DOHH2 (cell line): Measurements from ENCODE around the gene SNAP91.

Experiments
- H3F3A ChIP-seq: fragments of 200-600 bp; sonication (generic), shearing (Covaris generic); 2 replicates; pipeline ENCODE4 v1.6.0; 2016; ENCODE audit warnings: antibody characterized with exemption, mild to moderate bottlenecking; ENCODE audit not compliant: control insufficient read depth, insufficient read depth
- H3K27ac ChIP-seq: fragments of 200-600 bp; sonication (generic); 2 replicates; pipeline ENCODE4 v1.5.1; 2014; ENCODE audit warnings: low read depth, mild to moderate bottlenecking, low read length, moderate library complexity
- H3K27me3 ChIP-seq: fragments of 200-600 bp; sonication (generic); 2 replicates; pipeline ENCODE4 v1.6.1; 2014; ENCODE audit warnings: mild to moderate bottlenecking, low read length, mixed read lengths; ENCODE audit not compliant: control insufficient read depth
- H3K36me3 ChIP-seq: fragments of 200-600 bp; sonication (generic); 2 replicates; pipeline ENCODE4 v1.6.1; 2014; ENCODE audit warnings: mild to moderate bottlenecking, low read length, moderate library complexity, mixed read lengths; ENCODE audit not compliant: control insufficient read depth
- H3K4me1 ChIP-seq: fragments of 200-600 bp; sonication (generic); 2 replicates; pipeline ENCODE4 v1.6.1; 2014; ENCODE audit warnings: mild to moderate bottlenecking, low read length, mixed read lengths; ENCODE audit not compliant: control insufficient read depth
- H3K4me2 ChIP-seq: fragments of 200-600 bp; sonication (generic); 2 replicates; pipeline ENCODE4 v1.6.0; 2014; ENCODE audit warnings: mild to moderate bottlenecking, low read length, moderate library complexity
- H3K4me3 ChIP-seq: fragments of 200-600 bp; sonication (generic); 2 replicates; pipeline ENCODE4 v1.5.1; 2014; ENCODE audit warnings: mild to moderate bottlenecking, low read length, mixed read lengths
- H3K79me2 ChIP-seq: fragments of 200-600 bp; sonication (generic); 2 replicates; pipeline ENCODE4 v1.6.1; 2014; ENCODE audit warnings: mild to moderate bottlenecking, low read length, mixed read lengths; ENCODE audit not compliant: control insufficient read depth
- H3K9me2 ChIP-seq: fragments of 200-600 bp; sonication (generic); replicated peaks from 2 replicates; pipeline ENCODE4 v1.6.1; 2014; ENCODE audit warnings: mild to moderate bottlenecking, low read length, mixed read lengths; ENCODE audit not compliant: control insufficient read depth
- H3K9me3 ChIP-seq: fragments of 200-600 bp; sonication (generic); 2 replicates; pipeline ENCODE4 v1.6.1; 2014; ENCODE audit warnings: antibody characterized with exemption, low read length, mixed read lengths; ENCODE audit not compliant: control insufficient read depth, insufficient read depth
- H4K20me1 ChIP-seq: fragments of 200-600 bp; sonication (generic); 2 replicates; pipeline ENCODE4 v1.6.0; 2014; ENCODE audit warnings: low read depth, mild to moderate bottlenecking, antibody characterized with exemption, low read length, moderate library complexity; ENCODE audit not compliant: control insufficient read depth, insufficient read depth
- EZH2phosphoT487 ChIP-seq: fragments of 200-600 bp; sonication (generic); IDR thresholded peaks from 2 replicates; pipeline ENCODE4 v1.6.1; 2017; ENCODE audit warnings: borderline replicate concordance, mild to moderate bottlenecking, antibody characterized with exemption, low read length, moderate library complexity, mixed read lengths
- TF ChIP-seq, protein P1 (sequence below): fragments of 200-600 bp; sonication (generic); IDR thresholded peaks from one replicate; pipeline ENCODE4 v1.5.1; 2014; ENCODE audit warnings: antibody characterized with exemption, mild to moderate bottlenecking, low read depth, low read length; ENCODE audit not compliant: poor library complexity, severe bottlenecking

Gene SNAP91

GRCh38 chr6:83702749-83703148, 6.2 kb downstream of the SNAP91 start:
- Histone ChIP-seq H3K27ac (no peak overlapping the region), H3K4me2 (no peak overlapping the region), H3K9me3 (no peaks in the 10 kb centered on the region), H4K20me1 (no peaks in the 10 kb centered on the region), H3K36me3 (no peaks in the 10 kb centered on the region), H3K27me3 (no peaks in the 10 kb centered on the region), H3K9me2 (no peaks in the 10 kb centered on the region), H3K4me3 (no peak overlapping the region), H3K4me1 (no peaks in the 10 kb centered on the region), H3K79me2 (no peaks in the 10 kb centered on the region), H3F3A (no peaks in the 10 kb centered on the region)
- TF ChIP-seq, protein P1, sequence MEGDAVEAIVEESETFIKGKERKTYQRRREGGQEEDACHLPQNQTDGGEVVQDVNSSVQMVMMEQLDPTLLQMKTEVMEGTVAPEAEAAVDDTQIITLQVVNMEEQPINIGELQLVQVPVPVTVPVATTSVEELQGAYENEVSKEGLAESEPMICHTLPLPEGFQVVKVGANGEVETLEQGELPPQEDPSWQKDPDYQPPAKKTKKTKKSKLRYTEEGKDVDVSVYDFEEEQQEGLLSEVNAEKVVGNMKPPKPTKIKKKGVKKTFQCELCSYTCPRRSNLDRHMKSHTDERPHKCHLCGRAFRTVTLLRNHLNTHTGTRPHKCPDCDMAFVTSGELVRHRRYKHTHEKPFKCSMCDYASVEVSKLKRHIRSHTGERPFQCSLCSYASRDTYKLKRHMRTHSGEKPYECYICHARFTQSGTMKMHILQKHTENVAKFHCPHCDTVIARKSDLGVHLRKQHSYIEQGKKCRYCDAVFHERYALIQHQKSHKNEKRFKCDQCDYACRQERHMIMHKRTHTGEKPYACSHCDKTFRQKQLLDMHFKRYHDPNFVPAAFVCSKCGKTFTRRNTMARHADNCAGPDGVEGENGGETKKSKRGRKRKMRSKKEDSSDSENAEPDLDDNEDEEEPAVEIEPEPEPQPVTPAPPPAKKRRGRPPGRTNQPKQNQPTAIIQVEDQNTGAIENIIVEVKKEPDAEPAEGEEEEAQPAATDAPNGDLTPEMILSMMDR, result no peak
- TF ChIP-seq EZH2phosphoT487, result no peak

GRCh38 chr6:83702077-83702476, 6.8 kb downstream of the SNAP91 start:
- H3K4me2 ChIP-seq, result no peak overlapping the region
- no peak overlapping the region for H3K27ac ChIP-seq
- no peaks in the 10 kb centered on the region for H3K36me3 ChIP-seq
- TF ChIP-seq, protein P1, result no peak
- no peak for TF ChIP-seq EZH2phosphoT487
- no peaks in the 10 kb centered on the region for H3K9me3 ChIP-seq
- H3K79me2 ChIP-seq, result no peaks in the 10 kb centered on the region
- no peak overlapping the region for H3K4me3 ChIP-seq
- no peaks in the 10 kb centered on the region for H3K9me2 ChIP-seq
- no peaks in the 10 kb centered on the region for H4K20me1 ChIP-seq
- no peaks in the 10 kb centered on the region for H3F3A ChIP-seq
- no peaks in the 10 kb centered on the region for H3K4me1 ChIP-seq
- H3K27me3 ChIP-seq, result no peaks in the 10 kb centered on the region

- Histone ChIP-seq H3K79me2 (no peaks in the 10 kb centered on the region), H3K36me3 (no peaks in the 10 kb centered on the region), H4K20me1 (no peaks in the 10 kb centered on the region), H3K4me2 (no peak overlapping the region), H3F3A (no peaks in the 10 kb centered on the region), H3K4me3 (no peak overlapping the region), H3K9me3 (no peaks in the 10 kb centered on the region), H3K27me3 (no peaks in the 10 kb centered on the region), H3K27ac (no peak overlapping the region), H3K4me1 (no peaks in the 10 kb centered on the region), H3K9me2 (no peaks in the 10 kb centered on the region)
- no peak for TF ChIP-seq EZH2phosphoT487
- TF ChIP-seq, protein P1, result no peak
These were observed 12.2 kb downstream of the SNAP91 start for GRCh38 chr6:83696674-83697073.

GRCh38 chr6:83685481-83685880, 23.4 kb downstream of the SNAP91 start:
- Histone ChIP-seq H4K20me1 (no peaks in the 10 kb centered on the region), H3K27ac (no peak overlapping the region), H3K27me3 (no peaks in the 10 kb centered on the region), H3K9me3 (no peaks in the 10 kb centered on the region), H3F3A (no peaks in the 10 kb centered on the region), H3K36me3 (no peaks in the 10 kb centered on the region), H3K4me3 (no peak overlapping the region), H3K79me2 (no peaks in the 10 kb centered on the region), H3K4me2 (no peak overlapping the region), H3K4me1 (no peaks in the 10 kb centered on the region), H3K9me2 (no peaks in the 10 kb centered on the region; the same call in 1 of the 2 replicates)
- TF ChIP-seq, protein P1, result no peak
- no peak for TF ChIP-seq EZH2phosphoT487
